Endodermal cell (in vitro differentiated cells): ENCODE measurements around the gene AVPI1. TPM values are rescaled to one million over a fixed set of nuclear protein-coding genes. Genes with fewer than 3 reads are reported as not detected.

Experiments
- DNase-seq: peaks from one replicate; pipeline ENCODE4 v3.0.0-alpha.2; 2017
- H3K27ac ChIP-seq: 2 replicates; pipeline ENCODE4 v1.5.1; 2013; ENCODE audit warnings: mild to moderate bottlenecking, low read depth, low read length, moderate library complexity
- H3K27me3 ChIP-seq: 2 replicates; pipeline ENCODE4 v1.6.1; 2013; ENCODE audit warnings: mild to moderate bottlenecking, low read length, moderate library complexity; ENCODE audit not compliant: insufficient read depth, control insufficient read depth, poor library complexity, severe bottlenecking
- H3K36me3 ChIP-seq: 2 replicates; pipeline ENCODE4 v1.7.0; 2013; ENCODE audit warnings: mild to moderate bottlenecking, low read length, moderate library complexity; ENCODE audit not compliant: control insufficient read depth, insufficient read depth
- H3K4me1 ChIP-seq: one replicate; pipeline ENCODE4 v1.7.0; 2013; ENCODE audit warnings: low read length; ENCODE audit not compliant: control insufficient read depth, insufficient read depth
- H3K4me3 ChIP-seq: 2 replicates; pipeline ENCODE4 v1.5.1; 2013; ENCODE audit warnings: mild to moderate bottlenecking, low read length, moderate library complexity
- H3K9ac ChIP-seq: 2 replicates; pipeline ENCODE4 v1.6.1; 2013; ENCODE audit warnings: mild to moderate bottlenecking, low read length, moderate library complexity; ENCODE audit not compliant: poor library complexity, severe bottlenecking; ENCODE audit errors: extremely low read depth
- H3K9me3 ChIP-seq: 2 replicates; pipeline ENCODE4 v1.6.1; 2013; ENCODE audit warnings: mild to moderate bottlenecking, low read length, moderate library complexity; ENCODE audit not compliant: control insufficient read depth
- H3K27ac Mint-ChIP-seq: 2 replicates; pipeline ENCODE4 v1.8.0; 2020; ENCODE audit warnings: mixed read lengths
- H3K27me3 Mint-ChIP-seq: 2 replicates; pipeline ENCODE4 v1.8.0; 2021; ENCODE audit warnings: mild to moderate bottlenecking, mixed read lengths; ENCODE audit not compliant: insufficient read depth
- H3K36me3 Mint-ChIP-seq: 2 replicates; pipeline ENCODE4 v1.8.0; 2020; ENCODE audit warnings: low read depth, mixed read lengths
- H3K4me1 Mint-ChIP-seq: 2 replicates; pipeline ENCODE4 v1.8.0; 2020; ENCODE audit warnings: mixed read lengths
- H3K4me3 Mint-ChIP-seq: 2 replicates; pipeline ENCODE4 v1.8.0; 2020; ENCODE audit warnings: mild to moderate bottlenecking, moderate library complexity, mixed read lengths
- H3K9me3 Mint-ChIP-seq: 2 replicates; pipeline ENCODE4 v1.8.0; 2020; ENCODE audit warnings: mild to moderate bottlenecking, mixed read lengths
- CTCF ChIP-seq: fragments of 200-600 bp; sonication (generic); conservative IDR thresholded peaks from 2 replicates; pipeline ENCODE4 v1.5.0; 2021; ENCODE audit warnings: antibody characterized with exemption, mild to moderate bottlenecking
- WGBS, 2 experiments: methylation state at CpG; one replicate each; pipeline versions ENCODE4 v1.1.5 to v1.1.7; 2013; ENCODE audit warnings: missing lambda C conversion rate in 2 of 2, mixed read lengths in 1 of 2; ENCODE audit not compliant: insufficient coverage in 1 of 2, insufficient read length in 1 of 2; 5-methylcytosine and 5-hydroxymethylcytosine counted together
- total RNA-seq, 2 donors: library from RNA; stranded (reverse); fragmentation: NEBNext Ultra II Directional in 1 of 2; extraction: Animal tissue kit (Norgen Biotek cat#: 25700) in 1 of 2; gene quantifications; 2 replicates in 1 of 2; 3 replicates in 1 of 2; pipeline ENCODE4 v1.2.1, GENCODE V29; 2021

Gene AVPI1
- total RNA-seq, 2 donors from 2014 or later = 3.9 to 4.3 TPM

DNA sequence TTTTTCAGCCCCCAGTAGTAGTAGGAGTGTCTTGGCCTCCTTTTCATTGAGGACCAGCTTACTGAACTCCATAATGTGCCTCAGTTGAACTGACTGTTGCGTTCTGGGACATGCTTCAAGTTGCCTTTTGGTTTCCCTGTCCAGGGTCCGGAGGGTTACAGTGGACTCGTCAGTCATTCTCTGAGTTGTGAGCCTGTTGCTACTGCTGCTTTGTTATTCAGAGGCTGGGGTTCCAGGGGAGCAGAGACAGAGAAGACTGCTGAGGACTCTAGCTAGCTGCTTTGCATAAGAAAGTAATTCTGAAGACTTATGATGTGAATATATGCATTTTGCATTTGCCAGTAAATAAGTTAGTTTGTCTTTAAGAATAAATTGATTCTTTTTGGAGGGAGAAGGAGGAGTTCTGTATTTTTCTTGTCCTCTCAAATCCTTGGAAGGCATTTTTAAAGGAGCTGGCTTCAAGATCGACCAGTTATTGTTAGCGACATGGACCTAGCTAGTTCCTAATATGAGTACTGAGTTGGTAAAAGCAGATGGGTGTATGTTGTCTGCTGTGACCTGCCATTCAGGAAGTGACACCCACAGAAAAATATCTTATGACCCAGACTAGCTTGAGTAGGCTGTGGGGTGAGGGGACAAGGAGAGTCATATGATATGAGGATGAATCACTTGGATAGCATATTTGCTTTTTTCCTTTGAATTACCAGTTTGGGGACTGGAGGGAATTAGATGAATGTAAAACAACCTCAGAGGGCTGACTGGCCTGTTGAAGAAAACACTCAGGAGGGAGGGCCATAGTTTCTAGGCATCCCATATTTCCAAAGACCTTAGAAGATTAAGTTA, 38.3 kb downstream of the AVPI1 start:
- Histone ChIP-seq H3K27me3 (no peaks in the 10 kb centered on the region), H3K9ac (no peak overlapping the region), H3K27ac (no peak overlapping the region), H3K9me3 (no peaks in the 10 kb centered on the region), H3K4me1 (no peaks in the 10 kb centered on the region), H3K4me3 (no peak overlapping the region), H3K36me3 (peaks cover 67% of the 10 kb centered on the region)
- Mint-ChIP-seq H3K4me3 (no peak overlapping the region), H3K36me3 (peaks cover 47% of the 10 kb centered on the region), H3K4me1 (peaks cover 7% of the 10 kb centered on the region), H3K27ac (peak overlapping the region; percentile 86), H3K27me3 (no peaks in the 10 kb centered on the region), H3K9me3 (no peaks in the 10 kb centered on the region)
- WGBS, 2 experiments = 53 to 71% methylated on average over 5 of the region's 5 CpGs
- peak; percentile 58 for DNase-seq
- TF ChIP-seq CTCF = no peak

GRCh38 chr10:97647556-97647955, 39.5 kb downstream of the AVPI1 start:
- whole genome bisulfite sequencing, 2 experiments = 85 to 88% methylated on average over 1 of the region's 1 CpG
- H3K4me3 Mint-ChIP-seq = no peak overlapping the region
- DNase-seq = no peak
- no peak overlapping the region for H3K27ac Mint-ChIP-seq
- H3K4me1 Mint-ChIP-seq = peaks cover 7% of the 10 kb centered on the region
- no peak overlapping the region for H3K4me3 ChIP-seq
- H3K9me3 Mint-ChIP-seq = no peaks in the 10 kb centered on the region
- H3K9ac ChIP-seq = no peak overlapping the region
- peaks cover 45% of the 10 kb centered on the region for H3K36me3 Mint-ChIP-seq
- H3K36me3 ChIP-seq = peaks cover 61% of the 10 kb centered on the region
- H3K27ac ChIP-seq = no peak overlapping the region
- no peak for TF ChIP-seq CTCF
- no peaks in the 10 kb centered on the region for H3K9me3 ChIP-seq
- no peaks in the 10 kb centered on the region for H3K27me3 ChIP-seq
- H3K27me3 Mint-ChIP-seq = no peaks in the 10 kb centered on the region
- H3K4me1 ChIP-seq = no peaks in the 10 kb centered on the region

DNA sequence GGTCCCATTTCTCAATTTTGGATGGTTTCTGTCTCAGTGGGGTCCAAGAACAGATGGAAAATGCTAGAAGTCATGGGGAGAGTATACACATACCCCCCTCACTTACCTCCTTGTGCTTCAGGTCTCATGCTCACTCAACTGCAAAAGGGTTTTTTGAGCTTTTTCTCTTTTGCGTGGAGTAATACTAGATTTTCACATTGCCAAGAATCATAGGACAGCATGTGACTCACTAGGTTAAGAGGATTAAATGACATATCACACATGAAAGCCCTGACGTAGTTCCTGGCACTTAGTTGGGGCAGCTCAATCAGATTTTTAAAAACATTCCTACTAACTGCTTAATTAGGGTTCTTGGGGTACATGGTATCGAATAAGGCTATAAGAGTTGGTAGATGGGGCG, 42.1 kb downstream of the AVPI1 start:
- Histone ChIP-seq H3K4me1 (no peaks in the 10 kb centered on the region), H3K9me3 (no peaks in the 10 kb centered on the region), H3K27ac (no peak overlapping the region), H3K27me3 (no peaks in the 10 kb centered on the region), H3K4me3 (no peak overlapping the region), H3K9ac (no peak overlapping the region), H3K36me3 (peaks cover 38% of the 10 kb centered on the region)
- no peak for TF ChIP-seq CTCF
- no peak for DNase-seq
- Mint-ChIP-seq H3K4me1 (peaks cover 17% of the 10 kb centered on the region), H3K36me3 (peaks cover 32% of the 10 kb centered on the region), H3K9me3 (no peaks in the 10 kb centered on the region), H3K4me3 (no peak overlapping the region), H3K27ac (no peak overlapping the region), H3K27me3 (no peaks in the 10 kb centered on the region)
- 94 to 100% methylated on average over 1 to 4 of the region's 4 CpGs for WGBS, 2 experiments
